ENCODE measurements around the gene GPR143.

The GPR143 gene

DNA sequence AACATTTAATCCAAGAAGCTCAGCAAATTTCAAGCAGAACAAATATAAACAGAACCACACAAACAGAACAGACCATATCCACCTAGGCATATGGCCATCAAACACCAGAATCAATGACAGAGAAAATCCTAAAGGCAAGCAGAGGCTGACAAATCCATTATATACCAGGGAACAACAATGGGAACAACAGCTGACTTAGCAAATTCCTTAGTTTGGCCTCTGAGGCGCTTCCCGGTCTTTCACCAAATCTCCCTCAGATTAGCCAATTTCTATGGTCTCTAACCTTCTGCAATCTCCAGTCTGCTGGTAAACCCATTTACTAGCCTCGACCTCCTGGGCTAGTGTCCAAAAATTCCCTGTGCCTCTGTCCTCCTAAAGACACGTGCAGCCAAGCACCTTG, 59.2 kb downstream of the GPR143 start:
- no peak for DNase-seq

DNA sequence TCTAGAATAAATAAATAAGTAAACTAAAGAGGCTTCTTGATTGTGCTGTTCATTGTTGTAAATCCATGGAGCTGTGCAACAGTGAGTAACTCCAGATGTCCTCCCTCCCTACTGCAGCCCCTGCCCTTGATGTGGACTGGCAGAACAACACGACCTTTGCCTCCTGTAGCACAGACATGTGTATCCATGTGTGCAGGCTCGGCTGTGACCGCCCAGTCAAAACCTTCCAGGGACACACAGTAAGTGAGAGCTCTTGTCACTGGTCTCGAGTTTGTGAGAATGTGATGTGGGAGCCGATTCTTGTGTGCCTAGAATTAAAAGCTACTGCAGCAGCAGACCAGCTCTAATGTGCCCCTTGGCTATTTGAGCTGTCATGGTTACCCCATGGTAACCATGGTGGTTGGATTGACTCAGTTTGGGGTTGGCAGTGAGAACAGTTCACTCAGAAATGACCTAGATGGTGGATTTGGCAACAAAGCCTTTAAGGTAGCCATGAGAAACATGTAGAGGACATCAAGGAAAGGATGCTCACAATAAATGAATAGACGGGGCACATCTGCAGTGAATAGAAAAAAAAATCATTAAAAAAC, 60.7 kb downstream of the GPR143 start:
- no peak for DNase-seq

DNA sequence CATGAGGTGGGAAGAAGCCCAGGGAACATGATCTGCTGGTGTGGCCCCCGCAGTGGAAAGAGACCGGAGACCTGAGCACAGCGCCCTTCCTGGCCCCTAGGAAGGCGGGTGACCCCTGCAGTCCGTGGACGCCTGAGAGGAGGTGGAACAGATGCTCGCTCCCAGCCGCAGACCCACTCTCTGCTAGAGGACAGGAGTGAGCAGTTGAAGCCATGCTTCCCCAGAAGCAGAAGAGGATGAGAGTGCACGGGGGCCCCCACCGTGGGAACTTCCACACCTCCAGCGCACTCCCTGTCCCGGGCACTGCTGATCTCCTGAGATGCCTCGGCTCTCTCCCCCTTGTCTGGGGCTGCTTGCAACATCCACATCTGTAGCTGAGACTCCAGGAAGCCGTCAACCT, 62.2 kb downstream of the GPR143 start:
- DNase-seq, result no peak

DNA sequence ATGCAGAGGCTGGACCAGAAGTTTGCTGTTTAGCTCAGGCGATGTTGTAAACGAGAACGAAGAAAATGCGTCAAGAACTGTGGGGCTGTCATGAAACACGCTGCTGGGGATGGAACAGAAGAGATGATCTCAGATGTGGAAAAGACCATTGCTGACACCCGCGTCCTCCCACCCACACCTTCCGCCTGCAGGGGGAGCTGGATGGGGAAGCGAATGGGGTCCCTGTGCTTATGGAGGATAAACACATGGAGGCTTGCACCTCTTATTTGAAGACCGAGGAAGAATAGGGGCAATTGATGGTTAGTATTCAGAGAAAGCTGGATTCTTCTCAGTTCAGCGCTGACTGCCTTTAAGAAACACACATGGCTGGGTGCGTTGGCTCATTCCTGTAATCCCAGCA, 63.9 kb downstream of the GPR143 start:
- DNase-seq, result no peak

DNA sequence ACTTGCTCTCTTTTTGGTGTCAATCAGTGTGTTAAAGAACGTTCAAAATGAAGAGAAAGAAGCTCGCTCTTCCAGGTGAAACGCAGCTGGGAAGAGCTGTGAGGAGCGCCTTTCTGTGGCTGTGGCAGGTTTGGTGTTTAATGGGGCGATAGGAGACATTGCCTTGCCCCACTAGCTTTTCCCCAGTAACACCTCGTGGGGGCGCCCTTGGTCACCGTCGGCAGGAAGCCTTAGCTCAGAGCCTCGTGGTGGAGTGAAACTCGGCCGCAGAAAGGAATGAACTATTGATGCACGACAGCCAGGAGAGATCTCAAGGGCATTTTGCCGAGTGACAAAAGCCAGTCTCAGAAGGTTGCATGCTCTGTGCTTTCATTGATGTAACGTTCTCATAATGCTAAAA, 65.1 kb downstream of the GPR143 start:
- no peak for DNase-seq

DNA sequence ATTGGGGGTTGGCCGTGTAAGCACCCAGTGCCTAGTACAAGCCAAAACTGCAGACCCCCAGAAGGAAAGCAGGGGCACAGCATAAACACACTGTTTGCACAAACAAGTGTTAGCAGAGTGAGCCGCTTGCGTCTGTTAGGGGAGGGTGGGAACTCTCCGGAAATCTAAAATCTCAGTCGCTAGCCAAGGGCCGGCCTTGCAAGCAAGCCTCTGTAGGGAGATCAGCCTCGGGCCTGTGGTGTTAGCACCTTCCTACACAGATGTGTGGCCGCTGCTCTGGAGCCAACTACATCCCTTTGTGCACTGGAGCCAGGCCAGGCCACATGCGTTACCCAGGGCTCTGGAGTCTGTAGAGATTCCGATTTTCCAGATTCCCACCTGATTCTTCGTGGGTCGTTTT, 67.1 kb downstream of the GPR143 start:
- no peak for DNase-seq

DNA sequence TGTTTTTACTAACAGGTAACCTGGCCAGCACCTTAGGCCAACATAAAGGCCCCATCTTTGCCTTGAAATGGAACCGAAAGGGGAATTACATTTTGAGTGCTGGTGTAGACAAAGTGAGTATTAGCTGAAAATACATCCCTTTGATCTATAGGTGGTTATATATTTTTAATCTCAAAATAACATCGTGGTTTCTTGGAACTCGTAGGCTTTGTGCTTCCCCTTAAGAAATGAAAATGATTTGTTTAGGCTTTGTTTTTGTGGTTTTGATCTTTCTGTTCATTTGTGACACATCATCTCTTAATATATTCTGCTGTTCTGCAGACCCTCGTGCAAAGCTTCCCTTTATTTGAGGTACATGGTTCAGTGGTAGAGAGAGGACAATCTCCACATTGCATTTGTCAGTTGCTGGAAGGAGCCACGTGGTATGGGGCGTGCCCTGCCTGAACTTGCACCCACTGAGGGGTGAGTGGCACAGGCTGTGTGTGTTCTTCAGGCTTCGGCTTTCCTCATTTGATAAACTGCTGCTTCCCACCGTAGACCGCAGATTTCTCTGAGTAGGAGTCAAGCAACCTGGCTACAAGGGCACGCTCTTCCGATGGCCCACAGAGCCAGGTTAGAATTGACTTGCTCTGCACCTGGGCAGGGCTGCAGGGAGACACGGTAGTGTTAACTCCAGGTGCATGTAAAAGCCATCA, 72.2 kb downstream of the GPR143 start:
- DNase-seq, result no peak

DNA sequence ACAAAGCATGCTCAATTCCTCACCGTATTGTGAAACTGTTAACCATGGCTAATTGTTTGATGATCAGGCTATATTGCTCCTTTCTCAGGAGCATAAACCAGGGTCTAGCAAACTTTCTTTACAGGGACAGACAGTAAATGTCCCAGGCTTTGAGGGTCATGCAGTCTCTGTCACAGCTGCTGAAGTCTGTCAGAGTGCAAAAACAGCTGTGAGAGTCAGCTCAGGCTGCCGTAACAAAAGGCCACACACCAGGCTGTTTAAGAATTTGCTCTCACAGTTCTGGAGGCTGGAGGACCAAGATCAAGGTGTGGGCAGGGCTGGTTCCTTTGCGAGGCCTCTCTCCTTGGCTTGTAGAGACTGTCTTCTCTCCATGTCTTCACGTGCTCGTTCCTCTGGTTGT, 75.6 kb downstream of the GPR143 start:
- no peak for DNase-seq

DNA sequence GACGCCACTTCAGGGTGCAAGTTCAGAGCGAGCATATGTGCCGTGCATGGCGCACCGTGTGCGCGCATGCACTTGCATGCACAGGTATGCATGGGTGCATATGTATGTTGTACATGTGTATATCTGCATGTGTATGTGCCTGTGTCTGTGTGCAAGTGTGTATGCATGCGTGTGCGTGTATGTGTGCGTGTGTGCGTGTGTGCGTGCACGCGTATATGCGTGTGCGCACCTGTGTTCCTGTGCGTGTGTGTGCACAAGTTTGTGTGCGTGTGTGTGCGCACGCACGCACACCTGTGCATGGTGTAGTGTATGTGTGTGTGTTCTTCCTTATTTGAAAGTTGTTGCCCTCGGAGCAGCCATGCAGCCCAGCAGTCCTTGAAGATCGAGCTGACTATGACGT, 76.8 kb downstream of the GPR143 start:
- no peak for DNase-seq

DNA sequence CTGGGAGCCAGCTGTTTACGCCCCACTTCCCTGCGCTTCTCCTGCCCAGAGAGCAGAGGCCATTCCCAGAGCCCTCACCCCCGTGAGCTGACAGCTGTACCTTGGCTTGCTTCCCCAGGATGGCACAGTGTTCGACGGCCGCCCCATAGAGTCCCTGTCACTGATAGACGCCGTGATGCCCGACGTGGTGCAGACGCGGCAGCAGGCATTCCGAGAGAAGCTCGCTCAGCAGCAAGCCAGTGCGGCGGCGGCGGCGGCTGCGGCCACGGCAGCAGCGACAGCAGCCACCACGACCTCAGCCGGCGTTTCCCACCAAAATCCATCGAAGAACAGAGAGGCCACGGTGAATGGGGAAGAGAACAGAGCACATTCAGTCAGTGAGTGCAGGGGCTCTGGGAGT, 77.7 kb downstream of the GPR143 start:
- no peak for DNase-seq

DNA sequence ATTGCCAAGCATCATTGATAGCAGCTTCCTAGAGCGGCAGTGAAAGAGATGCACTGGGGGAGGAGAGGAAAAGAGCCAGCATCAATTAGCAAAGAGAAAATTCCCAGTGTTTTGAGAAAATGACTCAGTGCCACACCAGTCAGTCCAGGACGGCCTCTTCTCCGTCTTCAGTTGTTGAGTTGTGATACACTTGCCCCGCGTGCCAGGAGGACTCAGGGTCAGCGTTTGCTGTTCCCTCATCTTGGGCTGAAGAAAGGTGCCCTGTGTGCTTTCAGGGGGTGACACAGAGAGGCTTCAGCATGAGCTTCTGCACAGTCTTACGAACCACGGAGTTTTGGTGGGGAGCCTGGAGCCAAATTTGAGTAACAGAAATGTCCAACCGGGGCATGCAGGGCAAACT, 82.3 kb downstream of the GPR143 start:
- no peak for DNase-seq

DNA sequence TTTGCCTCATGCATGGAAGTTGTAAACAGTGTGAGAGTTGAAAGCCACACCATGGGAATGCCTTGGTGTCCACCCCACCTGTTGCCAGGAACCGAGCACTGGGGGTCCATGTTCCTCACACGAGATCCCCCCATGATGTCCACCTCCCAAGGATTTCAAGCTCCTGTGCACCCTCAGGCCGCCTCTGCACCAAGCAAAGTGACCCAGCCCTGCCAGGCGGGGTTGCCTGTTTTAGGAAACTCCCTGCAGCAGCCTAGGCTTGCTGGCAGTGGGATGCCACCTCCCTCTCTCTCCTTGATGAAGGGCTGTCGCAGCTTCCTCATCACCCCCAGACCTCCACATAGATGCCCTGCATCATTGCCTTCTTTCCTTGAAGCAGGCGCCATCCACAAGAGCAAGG, 82.8 kb downstream of the GPR143 start:
- DNase-seq, result no peak

DNA sequence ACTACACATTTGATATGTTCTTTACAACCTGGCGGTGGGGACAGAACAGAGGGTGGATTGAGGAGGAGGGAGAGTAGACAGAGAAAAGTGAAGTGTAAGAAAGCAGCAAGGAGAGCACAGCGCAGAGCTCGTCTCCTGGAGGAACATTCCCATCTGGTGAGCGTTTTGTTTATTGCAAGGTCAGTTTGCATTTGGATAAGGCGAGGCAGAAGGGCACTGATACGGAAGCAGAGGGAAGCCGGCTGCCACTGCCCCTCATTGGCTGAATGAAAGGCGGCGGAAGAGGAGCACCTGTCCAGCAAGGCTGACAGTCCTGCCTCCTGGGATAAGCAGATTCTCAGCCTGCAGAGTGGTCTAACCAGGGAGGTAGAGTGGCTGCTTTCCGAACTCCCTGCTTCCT, 83.2 kb downstream of the GPR143 start:
- DNase-seq, result no peak

DNA sequence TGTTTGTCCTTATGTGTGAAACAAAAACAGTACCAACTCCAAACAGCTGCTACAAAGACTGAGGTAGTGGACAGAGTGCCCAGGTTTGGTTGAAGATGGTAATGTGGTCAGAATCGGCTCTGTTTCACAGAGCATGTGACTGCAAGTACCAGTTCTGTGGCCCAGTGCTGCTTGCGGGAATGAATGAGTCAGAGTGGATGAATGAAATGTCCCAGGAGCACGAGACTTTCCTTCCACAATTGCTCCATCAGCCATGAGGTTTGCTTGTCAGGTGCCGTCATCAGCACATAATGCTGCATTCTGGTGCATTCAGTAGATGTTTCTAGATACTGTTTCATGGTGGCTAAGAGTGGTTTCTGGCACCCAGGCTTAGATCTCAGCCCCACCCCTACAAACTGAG, 84.2 kb downstream of the GPR143 start:
- no peak for DNase-seq

DNA sequence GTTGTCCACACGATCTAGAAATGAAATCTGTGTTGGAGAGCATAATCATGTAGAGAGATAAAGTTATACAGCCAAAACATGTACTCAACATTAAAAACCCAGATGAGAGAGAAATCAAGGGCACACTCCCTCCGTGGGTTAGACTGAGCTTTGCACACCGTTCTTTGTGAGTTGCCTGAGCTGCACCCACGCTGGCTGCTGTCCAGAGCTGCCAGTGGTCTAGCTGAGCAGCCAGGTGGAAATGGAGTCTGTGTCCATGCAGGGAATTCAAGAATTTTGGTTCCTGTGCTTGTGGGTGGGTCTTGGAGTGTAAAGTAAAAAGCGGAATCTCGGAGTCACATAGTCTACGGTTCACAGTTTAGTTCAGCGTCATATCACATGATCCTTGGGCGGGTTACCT, 84.6 kb downstream of the GPR143 start:
- DNase-seq, result no peak

DNA sequence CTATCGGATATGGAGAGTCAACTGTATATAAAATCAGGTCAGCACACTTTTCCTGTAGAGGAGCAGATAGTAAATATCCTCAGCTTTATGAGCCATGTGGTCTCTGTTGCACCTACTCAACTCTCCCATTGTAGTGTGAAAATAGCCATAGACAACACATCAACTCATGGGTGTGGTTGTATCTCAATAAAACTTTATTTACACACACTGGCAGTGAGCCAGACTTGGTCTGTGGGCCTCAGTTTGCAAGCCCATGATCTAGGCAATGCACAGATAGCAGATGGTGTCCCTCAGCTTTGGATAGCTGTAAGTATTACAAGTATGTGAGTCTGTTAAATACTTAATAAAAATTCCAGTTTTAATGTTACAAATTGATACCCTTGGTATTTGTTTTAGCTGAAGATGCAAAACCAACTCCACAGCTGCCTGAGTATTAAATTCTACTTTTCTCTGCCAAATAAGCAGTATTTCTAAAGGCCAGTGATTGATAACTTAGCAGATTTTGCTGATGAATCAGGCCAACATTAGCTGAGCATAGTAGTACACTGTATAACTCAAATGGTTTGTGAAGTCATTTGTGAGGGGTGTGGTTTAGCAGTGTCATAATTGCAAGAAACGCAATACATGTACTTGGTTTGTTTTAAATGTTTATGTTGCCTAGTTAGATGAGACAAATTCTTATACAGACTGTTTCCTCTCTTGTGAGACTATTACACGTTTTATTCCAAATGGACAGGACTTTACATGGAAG, 87.3 kb downstream of the GPR143 start:
- no peak for DNase-seq

DNA sequence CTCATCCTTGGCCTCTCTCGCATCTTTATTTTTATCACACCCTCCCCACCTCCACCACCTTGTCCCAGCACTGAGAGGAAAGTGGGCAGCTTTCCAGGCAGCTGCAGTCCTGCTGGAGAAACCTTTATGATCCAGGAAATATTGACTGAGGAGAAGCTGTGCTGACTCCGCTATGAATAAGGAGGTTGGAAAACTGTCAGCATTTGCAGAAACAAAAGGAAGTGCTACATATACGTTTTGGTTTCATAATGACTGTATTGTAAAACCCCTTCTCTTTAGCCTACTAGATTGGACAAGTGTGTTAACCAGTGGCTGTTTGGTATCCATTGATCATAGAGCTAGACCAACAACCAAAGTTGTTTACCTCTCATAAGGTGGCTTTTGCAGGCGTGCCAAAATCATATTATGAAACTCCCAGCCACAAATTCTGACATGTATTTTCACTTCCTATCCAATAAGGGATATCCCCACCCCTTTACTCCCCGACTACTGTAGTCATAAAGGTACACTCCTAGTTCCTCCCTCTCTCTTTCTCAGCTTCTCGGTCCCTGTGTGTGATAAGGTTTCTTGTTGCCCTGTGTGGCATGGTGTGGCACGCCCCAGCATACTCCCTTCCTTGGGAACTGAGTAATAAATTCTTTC, 88.4 kb downstream of the GPR143 start:
- no peak for DNase-seq

DNA sequence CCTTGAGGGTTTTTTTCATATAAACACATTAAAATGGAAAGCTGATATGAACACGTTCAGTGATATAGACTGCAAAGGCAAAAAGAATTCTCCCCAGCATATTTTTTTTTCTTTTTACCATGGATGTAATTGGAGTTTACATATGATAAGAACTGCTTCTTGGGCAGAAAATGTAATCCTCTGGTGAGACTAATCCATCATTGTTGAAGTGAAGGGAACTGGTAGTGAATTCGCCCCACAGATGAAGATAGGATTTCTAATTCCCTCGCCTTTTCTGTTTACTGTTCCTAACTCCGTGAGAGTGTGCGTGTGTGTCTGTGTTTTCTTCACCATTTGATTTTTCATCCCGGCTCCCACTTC, 88.9 kb downstream of the GPR143 start:
- DNase-seq, result no peak

DNA sequence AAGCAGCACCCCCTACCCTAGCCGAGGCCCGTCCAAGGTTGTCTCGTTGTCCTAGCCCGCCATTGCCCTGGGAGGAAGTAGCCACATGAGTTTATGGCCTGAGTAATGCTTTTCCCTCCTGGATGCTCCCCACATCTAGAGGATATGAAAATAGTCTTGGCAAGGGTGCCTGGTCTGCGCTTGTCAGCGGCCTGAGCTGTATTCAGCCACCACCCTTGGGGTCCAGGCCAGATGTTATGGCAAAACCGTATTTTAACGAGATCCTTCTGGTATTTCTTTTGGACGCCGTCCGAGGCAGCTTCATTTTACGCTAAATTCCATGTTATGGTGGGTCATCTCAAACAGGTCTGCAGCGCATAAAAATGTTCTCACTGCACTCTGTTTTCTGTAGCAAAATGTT, 89.3 kb downstream of the GPR143 start:
- DNase-seq, result no peak

All from SHP77 treated with DMSO at 0.1 percent for 48 hours (cell line).